Islet of Langerhans (tissue), 1 donor: ENCODE results near the gene ASIC4.

ENCODE experiments used
- FAIRE-seq: peaks from one replicate; lab custom pipeline; 2011; peaks lifted over from hg19 to GRCh38; lab: Jason Lieb, UNC

Gene ASIC4

DNA sequence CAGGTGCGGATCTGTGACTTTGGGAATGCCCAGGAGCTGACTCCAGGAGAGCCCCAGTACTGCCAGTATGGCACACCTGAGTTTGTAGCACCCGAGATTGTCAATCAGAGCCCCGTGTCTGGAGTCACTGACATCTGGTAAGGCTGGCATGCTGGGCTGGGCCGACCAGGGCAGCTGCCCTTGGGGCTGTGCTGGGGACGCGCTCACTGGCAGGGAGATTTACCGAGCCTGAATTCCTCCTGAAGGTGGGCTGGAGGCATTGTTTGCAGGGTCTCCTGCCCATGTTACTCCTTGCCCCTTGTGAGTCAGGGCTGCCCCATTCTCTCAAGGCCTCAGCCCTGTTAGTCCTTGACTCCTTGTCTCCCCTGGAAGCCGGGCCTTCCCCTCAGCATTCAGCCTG lies 34.3 kb upstream of the ASIC4 start:
- FAIRE-seq = no peak

DNA sequence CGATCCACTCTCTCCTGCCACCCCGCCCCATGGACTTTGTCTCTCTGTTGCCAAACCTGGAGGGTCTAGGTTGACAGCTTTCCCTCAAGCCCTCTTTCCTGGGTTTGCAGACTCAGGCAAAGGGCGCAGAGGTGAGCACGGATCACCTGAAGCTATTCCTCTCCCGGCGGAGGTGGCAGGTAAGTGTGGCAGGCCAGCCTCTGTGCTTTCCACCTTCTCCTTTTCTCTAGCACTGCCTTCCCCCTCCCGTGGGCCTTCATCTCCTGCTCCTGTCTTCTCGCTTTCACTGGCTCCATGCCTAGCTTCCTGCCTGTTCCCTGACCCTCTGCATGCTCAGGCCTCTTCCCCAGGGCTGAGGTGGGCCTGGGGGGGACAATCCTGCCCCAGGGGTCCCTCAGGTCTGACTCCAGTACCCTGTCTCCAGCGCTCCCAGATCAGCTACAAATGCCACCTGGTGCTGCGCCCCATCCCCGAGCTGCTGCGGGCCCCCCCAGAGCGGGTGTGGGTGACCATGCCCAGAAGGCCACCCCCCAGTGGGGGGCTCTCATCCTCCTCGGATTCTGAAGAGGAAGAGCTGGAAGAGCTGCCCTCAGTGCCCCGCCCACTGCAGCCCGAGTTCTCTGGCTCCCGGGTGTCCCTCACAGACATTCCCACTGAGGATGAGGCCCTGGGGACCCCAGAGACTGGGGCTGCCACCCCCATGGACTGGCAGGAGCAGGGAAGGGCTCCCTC lies 31.4 kb upstream of the ASIC4 start:
- FAIRE-seq = no peak

DNA sequence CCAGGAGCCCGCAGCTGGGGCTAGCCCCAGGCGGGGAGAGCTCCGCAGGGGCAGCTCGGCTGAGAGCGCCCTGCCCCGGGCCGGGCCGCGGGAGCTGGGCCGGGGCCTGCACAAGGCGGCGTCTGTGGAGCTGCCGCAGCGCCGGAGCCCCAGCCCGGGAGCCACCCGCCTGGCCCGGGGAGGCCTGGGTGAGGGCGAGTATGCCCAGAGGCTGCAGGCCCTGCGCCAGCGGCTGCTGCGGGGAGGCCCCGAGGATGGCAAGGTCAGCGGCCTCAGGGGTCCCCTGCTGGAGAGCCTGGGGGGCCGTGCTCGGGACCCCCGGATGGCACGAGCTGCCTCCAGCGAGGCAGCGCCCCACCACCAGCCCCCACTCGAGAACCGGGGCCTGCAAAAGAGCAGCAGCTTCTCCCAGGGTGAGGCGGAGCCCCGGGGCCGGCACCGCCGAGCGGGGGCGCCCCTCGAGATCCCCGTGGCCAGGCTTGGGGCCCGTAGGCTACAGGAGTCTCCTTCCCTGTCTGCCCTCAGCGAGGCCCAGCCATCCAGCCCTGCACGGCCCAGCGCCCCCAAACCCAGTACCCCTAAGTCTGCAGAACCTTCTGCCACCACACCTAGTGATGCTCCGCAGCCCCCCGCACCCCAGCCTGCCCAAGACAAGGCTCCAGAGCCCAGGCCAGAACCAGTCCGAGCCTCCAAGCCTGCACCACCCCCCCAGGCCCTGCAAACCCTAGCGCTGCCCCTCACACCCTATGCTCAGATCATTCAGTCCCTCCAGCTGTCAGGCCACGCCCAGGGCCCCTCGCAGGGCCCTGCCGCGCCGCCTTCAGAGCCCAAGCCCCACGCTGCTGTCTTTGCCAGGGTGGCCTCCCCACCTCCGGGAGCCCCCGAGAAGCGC lies 30.6 kb upstream of the ASIC4 start:
- no peak for FAIRE-seq

DNA sequence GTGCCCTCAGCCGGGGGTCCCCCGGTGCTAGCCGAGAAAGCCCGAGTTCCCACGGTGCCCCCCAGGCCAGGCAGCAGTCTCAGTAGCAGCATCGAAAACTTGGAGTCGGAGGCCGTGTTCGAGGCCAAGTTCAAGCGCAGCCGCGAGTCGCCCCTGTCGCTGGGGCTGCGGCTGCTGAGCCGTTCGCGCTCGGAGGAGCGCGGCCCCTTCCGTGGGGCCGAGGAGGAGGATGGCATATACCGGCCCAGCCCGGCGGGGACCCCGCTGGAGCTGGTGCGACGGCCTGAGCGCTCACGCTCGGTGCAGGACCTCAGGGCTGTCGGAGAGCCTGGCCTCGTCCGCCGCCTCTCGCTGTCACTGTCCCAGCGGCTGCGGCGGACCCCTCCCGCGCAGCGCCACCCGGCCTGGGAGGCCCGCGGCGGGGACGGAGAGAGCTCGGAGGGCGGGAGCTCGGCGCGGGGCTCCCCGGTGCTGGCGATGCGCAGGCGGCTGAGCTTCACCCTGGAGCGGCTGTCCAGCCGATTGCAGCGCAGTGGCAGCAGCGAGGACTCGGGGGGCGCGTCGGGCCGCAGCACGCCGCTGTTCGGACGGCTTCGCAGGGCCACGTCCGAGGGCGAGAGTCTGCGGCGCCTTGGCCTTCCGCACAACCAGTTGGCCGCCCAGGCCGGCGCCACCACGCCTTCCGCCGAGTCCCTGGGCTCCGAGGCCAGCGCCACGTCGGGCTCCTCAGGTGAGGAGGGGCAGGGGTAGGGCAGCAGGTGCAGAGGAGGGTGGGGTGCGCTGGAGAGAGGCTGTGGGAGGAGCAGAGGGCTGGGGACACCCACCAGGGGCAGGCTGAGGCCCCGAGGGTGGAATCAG lies 29.7 kb upstream of the ASIC4 start:
- no peak for FAIRE-seq

DNA sequence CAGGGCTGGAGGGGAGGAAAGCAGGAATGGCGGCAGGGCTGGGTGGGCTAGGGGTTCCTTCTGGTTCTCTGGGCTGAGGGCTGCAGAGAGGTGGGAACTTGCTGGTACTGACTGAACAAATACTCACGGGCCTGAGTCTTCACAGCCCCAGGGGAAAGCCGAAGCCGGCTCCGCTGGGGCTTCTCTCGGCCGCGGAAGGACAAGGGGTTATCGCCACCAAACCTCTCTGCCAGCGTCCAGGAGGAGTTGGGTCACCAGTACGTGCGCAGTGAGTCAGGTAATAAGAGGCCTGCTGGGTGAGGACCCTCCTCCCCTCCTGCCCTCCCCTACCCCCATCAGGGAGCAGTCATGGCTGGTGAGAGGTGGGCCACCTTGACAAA lies 29.1 kb upstream of the ASIC4 start:
- no peak for FAIRE-seq

DNA sequence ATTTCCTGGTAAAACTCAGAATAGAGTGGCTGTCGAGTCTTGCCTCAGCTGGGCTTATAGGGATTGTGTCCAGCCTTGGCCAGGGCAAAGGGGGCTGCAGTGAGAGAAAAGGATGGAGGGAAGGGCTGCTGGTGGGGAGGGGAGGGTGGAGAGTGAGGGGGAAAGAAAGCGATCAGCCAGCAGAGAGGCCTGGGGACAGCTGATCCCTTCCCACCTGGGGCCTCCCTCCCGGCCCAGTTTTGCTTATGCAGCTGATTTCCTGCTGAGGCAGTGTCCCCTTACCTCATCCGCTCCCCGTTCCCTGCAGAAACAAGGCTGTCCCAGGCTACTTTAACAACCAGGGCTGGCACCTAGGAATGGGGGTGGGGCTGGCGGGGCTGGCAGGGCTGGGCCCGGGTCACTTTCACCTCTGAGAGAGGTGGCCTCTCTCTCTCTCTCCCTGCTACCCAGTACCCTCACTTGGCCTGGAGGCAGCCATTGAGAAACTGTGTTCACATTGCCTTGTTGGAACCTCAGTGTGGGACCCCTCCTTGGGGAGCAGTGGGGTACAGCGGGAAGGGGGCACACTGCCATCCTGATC lies 27.8 kb upstream of the ASIC4 start:
- FAIRE-seq = no peak

DNA sequence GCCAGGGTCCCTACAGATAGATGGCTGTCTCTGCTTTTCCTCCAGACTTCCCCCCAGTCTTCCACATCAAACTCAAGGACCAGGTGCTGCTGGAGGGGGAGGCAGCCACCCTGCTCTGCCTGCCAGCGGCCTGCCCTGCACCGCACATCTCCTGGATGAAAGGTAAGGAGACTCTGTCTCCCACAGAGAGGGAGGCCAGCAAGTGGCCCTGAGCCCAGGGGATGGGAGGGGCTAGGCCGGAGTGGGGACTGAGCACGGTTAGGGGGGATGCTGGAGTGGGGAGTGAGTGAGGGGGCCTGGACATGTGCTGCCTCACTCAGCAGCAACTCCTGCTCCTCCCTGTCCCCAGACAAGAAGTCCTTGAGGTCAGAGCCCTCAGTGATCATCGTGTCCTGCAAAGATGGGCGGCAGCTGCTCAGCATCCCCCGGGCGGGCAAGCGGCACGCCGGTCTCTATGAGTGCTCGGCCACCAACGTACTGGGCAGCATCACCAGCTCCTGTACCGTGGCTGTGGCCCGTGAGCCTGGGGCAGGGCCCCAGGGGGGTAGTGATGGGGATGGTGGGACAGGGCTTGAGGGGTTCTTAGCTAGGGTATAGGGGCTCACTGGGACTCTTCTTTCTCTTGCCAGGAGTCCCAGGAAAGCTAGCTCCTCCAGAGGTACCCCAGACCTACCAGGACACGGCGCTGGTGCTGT lies 26.0 kb upstream of the ASIC4 start:
- FAIRE-seq = no peak

DNA sequence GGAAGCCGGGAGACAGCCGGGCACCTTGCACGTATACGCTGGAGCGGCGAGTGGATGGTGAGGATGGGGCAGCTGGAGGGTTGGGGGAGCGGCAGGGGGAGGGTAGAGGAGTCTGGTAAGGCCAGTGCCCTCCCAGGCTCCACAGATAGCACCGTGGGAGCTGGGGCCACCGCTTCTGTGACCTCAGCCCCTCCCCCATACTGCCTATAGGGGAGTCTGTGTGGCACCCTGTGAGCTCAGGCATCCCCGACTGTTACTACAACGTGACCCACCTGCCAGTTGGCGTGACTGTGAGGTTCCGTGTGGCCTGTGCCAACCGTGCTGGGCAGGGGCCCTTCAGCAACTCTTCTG lies 25.5 kb upstream of the ASIC4 start:
- no peak for FAIRE-seq

DNA sequence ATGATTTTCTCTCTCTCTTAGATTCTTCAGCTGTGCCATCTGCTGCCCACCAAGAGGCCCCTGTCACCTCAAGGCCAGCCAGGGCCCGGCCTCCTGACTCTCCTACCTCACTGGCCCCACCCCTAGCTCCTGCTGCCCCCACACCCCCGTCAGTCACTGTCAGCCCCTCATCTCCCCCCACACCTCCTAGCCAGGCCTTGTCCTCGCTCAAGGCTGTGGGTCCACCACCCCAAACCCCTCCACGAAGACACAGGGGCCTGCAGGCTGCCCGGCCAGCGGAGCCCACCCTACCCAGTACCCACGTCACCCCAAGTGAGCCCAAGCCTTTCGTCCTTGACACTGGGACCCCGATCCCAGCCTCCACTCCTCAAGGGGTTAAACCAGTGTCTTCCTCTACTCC lies 25.0 kb upstream of the ASIC4 start:
- no peak for FAIRE-seq

DNA sequence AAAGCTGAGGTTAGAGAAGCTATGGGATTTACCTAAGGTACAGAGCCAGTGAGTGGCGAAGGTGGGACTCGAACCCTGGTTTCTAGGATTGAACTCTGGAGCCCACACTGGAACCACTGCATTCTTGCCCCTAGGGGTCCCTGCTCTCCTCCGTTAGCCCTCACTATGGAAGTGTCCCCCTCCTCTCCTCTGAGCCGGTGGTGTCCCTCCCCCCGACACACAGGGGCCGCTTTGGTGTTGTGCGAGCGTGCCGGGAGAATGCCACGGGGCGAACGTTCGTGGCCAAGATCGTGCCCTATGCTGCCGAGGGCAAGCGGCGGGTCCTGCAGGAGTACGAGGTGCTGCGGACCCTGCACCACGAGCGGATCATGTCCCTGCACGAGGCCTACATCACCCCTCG lies 24.1 kb upstream of the ASIC4 start:
- no peak for FAIRE-seq

DNA sequence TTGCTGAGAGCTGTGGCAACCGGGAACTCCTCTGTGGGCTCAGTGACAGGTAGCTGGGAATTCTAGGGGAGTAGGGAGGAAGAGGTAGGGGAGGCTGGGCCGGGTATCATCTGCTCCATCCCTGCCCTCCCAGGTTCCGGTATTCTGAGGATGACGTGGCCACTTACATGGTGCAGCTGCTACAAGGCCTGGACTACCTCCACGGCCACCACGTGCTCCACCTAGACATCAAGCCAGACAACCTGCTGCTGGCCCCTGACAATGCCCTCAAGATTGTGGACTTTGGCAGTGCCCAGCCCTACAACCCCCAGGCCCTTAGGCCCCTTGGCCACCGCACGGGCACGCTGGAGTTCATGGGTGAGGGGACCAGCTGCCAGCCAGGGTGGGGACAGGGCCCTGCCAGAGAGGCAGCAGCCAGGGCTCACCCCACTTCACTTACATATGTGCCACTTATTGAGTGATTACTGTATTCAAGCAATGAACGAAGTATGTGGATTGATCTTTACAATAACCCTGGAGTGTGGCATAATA lies 23.6 kb upstream of the ASIC4 start:
- no peak for FAIRE-seq

DNA sequence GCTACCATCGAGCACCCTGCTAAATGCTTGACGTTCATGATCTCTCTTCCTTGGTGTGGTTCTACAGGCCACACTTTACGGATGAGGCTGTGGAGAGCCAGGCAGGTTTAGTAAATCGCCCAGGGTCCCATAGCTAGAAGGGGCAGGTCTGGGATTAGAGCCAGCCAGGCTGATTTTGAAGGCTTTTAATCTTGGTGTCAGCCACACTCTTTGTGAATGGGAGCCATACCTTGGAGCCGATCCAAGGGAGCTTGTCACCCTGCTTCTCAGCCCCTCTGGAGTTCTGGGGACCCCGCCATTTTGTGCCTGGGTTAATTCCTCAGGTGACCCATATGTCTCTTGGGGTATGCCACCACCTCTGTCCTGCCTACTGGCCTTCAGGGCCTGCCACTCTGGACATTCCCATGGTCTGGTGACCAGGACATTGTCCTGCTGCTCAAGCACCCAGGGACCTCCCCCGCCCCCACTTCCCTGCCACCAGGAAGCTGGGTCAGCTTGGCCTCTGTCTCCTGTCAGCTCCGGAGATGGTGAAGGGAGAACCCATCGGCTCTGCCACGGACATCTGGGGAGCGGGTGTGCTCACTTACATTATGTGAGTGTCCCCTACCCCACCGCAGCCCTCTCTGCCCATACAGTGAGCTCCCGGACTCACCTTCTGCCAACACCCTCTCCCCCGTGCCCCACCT lies 22.9 kb upstream of the ASIC4 start:
- no peak for FAIRE-seq

DNA sequence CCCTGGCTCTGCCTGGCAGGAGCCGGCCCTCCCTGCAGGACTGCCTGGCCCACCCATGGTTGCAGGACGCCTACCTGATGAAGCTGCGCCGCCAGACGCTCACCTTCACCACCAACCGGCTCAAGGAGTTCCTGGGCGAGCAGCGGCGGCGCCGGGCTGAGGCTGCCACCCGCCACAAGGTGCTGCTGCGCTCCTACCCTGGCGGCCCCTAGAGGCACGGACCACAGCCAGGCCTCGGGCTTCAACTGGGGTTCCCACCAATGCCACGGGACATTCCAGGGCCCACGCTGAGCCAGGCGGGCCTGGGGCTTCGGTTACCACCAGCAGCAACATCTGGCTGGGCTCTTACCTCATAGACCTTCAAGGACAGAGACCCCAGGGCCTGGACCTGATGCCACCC lies 21.7 kb upstream of the ASIC4 start:
- no peak for FAIRE-seq

DNA sequence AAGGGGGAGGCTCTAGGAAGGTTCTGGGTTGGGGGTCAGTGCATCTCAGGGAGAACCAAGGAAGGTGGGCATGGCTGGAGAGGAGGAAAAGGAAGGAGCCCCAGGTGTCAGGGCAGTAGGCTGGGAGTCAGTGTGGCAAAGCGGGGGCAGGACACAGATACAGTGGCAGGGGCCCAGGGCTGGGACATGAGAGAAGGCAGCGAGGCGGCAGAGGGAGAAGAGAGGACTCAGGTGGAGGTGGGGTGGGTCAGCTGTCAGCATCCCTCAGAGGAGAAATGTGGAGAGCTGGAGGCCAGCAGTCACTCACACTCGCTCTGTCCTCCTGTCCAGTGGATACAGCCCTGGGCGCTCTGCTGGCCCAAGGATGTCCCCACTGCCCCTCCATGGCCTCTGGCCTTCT lies 21.2 kb upstream of the ASIC4 start:
- FAIRE-seq = no peak

DNA sequence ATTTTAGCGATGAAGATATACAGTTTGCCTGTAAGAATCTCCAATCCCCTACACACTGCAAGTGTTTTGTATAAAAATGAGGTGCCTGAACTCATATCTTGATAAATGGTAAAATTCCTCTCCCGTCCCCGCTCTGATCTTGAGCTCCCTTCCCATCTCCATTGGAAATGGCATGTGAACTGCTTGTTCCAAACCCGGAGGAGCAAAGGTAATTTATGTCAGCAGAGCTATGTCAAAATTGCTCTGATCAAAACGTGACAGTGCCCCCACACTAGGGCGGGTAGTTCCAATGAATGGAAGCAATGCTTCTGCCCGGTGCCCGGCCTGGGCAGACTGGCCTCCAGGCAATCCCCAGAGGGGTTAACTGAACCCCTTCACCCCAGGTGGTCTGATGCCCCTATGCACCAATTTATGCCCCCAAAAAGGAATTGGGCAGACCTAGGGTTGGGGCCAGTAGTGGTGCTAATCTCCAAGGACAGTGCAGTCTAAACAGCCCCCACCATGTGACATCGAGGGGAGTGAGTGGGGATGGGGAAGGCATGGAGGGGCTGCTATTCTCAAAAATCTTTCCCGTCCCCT lies 19.2 kb upstream of the ASIC4 start:
- no peak for FAIRE-seq

DNA sequence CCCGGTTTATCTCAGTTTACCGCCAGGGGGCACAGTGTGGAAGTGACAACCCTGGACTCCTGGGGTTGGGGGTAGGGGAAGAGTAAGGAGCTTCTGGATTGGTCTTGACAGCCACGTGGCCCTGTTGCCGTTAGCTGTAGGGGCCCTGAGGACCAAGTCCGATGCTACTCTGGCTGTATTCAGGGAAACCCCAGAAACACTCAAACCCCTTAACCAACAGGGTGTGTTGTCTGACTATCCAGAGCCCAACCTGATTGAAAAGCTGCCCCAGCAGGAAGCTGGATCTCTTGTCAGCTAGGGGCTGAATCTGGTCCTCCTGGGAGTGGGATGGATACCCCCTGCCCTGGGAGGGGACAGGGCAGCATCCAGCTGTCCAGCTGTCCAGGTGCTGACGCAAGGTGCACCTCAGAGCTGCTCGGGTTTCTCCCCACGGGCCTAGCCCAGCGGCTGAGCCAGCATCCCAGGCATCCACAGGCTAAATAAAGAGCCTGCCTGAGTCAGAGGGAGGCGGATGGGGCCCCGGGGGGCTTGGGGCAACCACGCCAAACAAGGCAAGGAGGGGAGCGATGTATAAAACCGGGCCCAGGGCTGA lies 18.7 kb upstream of the ASIC4 start:
- peak; percentile 27 for FAIRE-seq

DNA sequence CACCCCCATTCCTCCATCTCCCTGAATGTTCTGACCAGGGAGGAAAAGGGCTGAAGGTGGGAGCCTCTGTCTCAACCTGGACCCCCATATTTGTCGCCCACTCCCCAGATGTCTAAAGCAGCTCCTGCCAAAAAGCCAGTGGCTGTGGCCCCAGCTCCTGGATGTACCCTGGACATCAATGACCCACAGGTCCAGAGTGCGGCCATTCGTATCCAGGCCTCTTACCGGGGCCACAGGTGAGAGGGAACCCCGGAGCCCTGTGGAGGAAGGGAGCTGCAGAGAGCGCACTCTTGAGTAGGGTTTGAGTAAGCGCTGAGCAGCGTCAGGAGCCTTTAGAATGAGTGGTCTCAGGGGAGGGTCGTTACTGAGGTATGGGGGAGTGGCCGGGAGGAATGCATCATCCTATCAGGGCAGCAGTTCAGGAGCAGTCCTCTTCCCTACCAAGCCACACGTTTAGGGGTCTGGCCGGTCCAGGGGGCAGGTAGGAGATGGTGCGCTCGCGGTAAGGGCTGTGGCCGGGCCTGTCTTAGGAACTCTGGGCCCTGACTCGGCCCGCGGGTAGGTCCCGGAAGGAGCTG lies 17.9 kb upstream of the ASIC4 start:
- FAIRE-seq = no peak

DNA sequence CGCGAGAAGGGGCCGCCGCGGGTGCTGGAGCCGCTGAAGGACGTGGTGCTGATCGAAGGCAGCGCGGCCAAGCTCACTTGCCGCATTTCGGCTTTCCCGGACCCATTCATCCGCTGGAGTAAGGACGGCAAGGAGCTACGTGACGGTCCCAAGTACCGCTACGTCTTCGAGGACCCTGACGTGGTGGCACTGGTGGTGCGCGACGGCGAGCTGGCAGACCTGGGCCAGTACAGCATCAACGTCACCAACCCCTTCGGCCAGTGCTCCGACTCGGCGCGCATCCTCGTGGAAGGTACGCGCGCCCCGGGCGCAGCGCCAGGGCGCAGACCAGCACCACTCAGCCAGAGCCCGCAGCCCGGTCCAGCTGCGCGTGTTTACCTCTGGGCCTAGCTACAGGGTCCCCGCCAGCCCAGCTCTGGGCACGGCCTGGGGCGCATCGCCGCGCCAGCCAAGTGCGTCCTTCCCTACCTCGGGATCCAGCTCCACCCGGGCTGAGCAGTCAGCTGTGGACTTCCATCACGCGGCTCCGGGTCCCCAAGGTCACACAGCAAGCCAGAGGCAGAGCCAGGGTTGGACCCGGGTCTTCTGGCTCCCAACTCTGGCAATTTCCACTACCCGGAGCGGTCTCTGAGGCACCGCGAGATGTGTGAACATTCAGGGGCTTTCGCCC lies 17.3 kb upstream of the ASIC4 start:
- FAIRE-seq = no peak

DNA sequence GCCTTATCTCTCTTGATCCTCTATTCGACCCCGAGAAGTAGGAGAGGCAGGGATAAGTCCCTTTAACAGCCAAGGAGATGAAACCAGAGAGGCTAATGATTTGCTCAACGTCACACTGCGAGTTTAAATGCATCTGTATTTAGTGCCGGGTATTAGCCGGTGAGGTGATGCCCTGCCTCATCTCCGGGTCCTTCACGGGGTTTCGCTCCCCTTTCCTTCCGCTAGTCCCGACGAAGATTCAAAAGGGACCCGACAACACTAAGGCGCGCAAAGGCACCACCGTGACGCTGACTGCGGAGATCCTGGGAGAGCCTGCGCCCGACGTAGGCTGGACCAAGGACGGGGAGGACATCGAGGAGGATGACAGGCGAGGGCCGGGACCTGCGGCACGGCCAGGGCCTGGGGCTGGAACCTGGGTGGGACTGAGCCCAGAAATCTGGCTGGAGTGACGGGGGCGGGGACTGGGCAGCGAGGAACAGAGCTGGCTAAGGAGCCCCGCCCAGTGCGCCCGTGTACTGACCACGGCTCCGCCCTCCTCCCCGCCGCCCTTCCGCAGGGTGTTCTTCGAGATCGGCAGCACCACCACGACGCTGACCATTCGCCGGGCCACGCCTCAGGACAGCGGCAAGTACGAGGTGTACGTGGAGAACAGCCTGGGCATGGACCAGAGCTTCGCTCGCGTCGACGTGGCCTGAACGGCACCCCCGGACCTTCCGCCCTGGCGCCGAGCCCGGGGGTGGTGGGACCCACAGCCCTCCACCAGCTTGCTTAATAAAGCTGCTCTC lies 16.6 kb upstream of the ASIC4 start:
- FAIRE-seq = no peak
